Measurements from ENCODE around the gene STK25.

The STK25 gene

DNA sequence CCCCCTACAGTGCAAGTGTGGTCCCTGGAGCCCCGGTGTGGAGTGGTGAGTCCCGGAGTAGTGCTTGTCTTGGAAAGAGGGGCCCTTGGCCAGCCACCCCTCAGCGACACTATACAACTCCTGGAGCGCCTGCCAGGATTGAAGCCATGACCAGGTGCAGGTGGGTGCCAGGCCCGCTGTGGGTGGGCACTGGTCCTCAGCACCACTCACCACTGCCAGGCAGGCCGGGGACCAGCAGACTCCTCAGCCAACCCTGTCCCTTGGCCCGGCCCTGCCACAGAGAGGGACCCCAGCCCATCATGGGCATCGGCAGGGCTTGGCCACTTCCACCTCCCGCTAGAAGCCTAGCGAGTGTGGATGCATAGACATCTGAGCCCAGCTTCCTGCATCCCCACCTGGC lies 42.2 kb downstream of the STK25 start:
- TF ChIP-seq OSR1 (CRISPR knock-in tag; IDR thresholded peaks at IDR 0.05), result no peak
- TF ChIP-seq ZFP30 (CRISPR knock-in tag; IDR thresholded peaks at IDR 0.05), result no peak
- TF ChIP-seq, protein P1, sequence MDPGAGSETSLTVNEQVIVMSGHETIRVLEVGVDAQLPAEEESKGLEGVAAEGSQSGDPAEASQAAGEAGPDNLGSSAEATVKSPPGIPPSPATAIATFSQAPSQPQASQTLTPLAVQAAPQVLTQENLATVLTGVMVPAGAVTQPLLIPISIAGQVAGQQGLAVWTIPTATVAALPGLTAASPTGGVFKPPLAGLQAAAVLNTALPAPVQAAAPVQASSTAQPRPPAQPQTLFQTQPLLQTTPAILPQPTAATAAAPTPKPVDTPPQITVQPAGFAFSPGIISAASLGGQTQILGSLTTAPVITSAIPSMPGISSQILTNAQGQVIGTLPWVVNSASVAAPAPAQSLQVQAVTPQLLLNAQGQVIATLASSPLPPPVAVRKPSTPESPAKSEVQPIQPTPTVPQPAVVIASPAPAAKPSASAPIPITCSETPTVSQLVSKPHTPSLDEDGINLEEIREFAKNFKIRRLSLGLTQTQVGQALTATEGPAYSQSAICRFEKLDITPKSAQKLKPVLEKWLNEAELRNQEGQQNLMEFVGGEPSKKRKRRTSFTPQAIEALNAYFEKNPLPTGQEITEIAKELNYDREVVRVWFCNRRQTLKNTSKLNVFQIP (CRISPR knock-in tag; IDR thresholded peaks at IDR 0.05; ENCODE audit: borderline replicate concordance, low read depth), result no peak
- TF ChIP-seq CREB5 (CRISPR knock-in tag; IDR thresholded peaks at IDR 0.05; ENCODE audit: low read depth), result no peak
- no peak for TF ChIP-seq ZNF70 (CRISPR knock-in tag; IDR thresholded peaks at IDR 0.05)
- no peak for TF ChIP-seq TCF4 (CRISPR knock-in tag; IDR thresholded peaks at IDR 0.05; ENCODE audit: borderline replicate concordance)
- no peak for TF ChIP-seq PPARA (CRISPR knock-in tag; IDR thresholded peaks at IDR 0.05; ENCODE audit: borderline replicate concordance)
- TF ChIP-seq, protein P2, sequence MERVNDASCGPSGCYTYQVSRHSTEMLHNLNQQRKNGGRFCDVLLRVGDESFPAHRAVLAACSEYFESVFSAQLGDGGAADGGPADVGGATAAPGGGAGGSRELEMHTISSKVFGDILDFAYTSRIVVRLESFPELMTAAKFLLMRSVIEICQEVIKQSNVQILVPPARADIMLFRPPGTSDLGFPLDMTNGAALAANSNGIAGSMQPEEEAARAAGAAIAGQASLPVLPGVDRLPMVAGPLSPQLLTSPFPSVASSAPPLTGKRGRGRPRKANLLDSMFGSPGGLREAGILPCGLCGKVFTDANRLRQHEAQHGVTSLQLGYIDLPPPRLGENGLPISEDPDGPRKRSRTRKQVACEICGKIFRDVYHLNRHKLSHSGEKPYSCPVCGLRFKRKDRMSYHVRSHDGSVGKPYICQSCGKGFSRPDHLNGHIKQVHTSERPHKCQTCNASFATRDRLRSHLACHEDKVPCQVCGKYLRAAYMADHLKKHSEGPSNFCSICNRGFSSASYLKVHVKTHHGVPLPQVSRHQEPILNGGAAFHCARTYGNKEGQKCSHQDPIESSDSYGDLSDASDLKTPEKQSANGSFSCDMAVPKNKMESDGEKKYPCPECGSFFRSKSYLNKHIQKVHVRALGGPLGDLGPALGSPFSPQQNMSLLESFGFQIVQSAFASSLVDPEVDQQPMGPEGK (CRISPR knock-in tag; IDR thresholded peaks at IDR 0.05; ENCODE audit: borderline replicate concordance), result no peak
- no peak for TF ChIP-seq TOX (CRISPR knock-in tag; IDR thresholded peaks at IDR 0.05; ENCODE audit: borderline replicate concordance)
- TF ChIP-seq, protein P3, sequence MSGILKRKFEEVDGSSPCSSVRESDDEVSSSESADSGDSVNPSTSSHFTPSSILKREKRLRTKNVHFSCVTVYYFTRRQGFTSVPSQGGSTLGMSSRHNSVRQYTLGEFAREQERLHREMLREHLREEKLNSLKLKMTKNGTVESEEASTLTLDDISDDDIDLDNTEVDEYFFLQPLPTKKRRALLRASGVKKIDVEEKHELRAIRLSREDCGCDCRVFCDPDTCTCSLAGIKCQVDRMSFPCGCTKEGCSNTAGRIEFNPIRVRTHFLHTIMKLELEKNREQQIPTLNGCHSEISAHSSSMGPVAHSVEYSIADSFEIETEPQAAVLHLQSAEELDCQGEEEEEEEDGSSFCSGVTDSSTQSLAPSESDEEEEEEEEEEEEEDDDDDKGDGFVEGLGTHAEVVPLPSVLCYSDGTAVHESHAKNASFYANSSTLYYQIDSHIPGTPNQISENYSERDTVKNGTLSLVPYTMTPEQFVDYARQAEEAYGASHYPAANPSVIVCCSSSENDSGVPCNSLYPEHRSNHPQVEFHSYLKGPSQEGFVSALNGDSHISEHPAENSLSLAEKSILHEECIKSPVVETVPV (CRISPR knock-in tag; IDR thresholded peaks at IDR 0.05), result no peak
- TF ChIP-seq ISL1 (CRISPR knock-in tag; IDR thresholded peaks at IDR 0.05), result no peak
- TF ChIP-seq, protein P4, sequence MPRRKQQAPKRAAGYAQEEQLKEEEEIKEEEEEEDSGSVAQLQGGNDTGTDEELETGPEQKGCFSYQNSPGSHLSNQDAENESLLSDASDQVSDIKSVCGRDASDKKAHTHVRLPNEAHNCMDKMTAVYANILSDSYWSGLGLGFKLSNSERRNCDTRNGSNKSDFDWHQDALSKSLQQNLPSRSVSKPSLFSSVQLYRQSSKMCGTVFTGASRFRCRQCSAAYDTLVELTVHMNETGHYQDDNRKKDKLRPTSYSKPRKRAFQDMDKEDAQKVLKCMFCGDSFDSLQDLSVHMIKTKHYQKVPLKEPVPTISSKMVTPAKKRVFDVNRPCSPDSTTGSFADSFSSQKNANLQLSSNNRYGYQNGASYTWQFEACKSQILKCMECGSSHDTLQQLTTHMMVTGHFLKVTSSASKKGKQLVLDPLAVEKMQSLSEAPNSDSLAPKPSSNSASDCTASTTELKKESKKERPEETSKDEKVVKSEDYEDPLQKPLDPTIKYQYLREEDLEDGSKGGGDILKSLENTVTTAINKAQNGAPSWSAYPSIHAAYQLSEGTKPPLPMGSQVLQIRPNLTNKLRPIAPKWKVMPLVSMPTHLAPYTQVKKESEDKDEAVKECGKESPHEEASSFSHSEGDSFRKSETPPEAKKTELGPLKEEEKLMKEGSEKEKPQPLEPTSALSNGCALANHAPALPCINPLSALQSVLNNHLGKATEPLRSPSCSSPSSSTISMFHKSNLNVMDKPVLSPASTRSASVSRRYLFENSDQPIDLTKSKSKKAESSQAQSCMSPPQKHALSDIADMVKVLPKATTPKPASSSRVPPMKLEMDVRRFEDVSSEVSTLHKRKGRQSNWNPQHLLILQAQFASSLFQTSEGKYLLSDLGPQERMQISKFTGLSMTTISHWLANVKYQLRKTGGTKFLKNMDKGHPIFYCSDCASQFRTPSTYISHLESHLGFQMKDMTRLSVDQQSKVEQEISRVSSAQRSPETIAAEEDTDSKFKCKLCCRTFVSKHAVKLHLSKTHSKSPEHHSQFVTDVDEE (CRISPR knock-in tag; IDR thresholded peaks at IDR 0.05), result no peak
- no peak for TF ChIP-seq RARB (CRISPR knock-in tag; IDR thresholded peaks at IDR 0.05)
- TF ChIP-seq ZC3H10 (CRISPR knock-in tag; IDR thresholded peaks at IDR 0.05), result no peak
- TF ChIP-seq ZNF8 (CRISPR knock-in tag; IDR thresholded peaks at IDR 0.05), result no peak
- no peak for TF ChIP-seq BACH2 (CRISPR knock-in tag; IDR thresholded peaks at IDR 0.05; ENCODE audit: borderline replicate concordance)
- no peak for ATAC-seq

GRCh38 chr2:241465543-241465942 lies 42.8 kb downstream of the STK25 start:
- TF ChIP-seq TOX (CRISPR knock-in tag; IDR thresholded peaks at IDR 0.05; ENCODE audit: borderline replicate concordance) (no peak), ISL1 (CRISPR knock-in tag; IDR thresholded peaks at IDR 0.05) (no peak), ZFP3 (CRISPR knock-in tag; IDR thresholded peaks at IDR 0.05) (no peak), ARNTL (CRISPR knock-in tag; IDR thresholded peaks at IDR 0.05; ENCODE audit: borderline replicate concordance, low read depth) (no peak), ZNF8 (CRISPR knock-in tag; IDR thresholded peaks at IDR 0.05) (no peak), ZNF565 (CRISPR knock-in tag; conservative IDR thresholded peaks at IDR 0.05; ENCODE audit: low read depth) (no peak), CSDC2 (CRISPR knock-in tag; IDR thresholded peaks at IDR 0.05) (no peak), ZFP30 (CRISPR knock-in tag; IDR thresholded peaks at IDR 0.05) (no peak), RARB (CRISPR knock-in tag; IDR thresholded peaks at IDR 0.05) (no peak), SNAI2 (CRISPR knock-in tag; IDR thresholded peaks at IDR 0.05) (no peak)
- TF ChIP-seq, protein P1 (CRISPR knock-in tag; IDR thresholded peaks at IDR 0.05; ENCODE audit: borderline replicate concordance, low read depth), result no peak
- TF ChIP-seq, protein P3 (CRISPR knock-in tag; IDR thresholded peaks at IDR 0.05), result no peak
- TF ChIP-seq, protein P2 (CRISPR knock-in tag; IDR thresholded peaks at IDR 0.05; ENCODE audit: borderline replicate concordance), result no peak
- ATAC-seq, result no peak
